ENCODE results near the gene CISD3. TPM values are rescaled to one million over a fixed set of nuclear protein-coding genes. Genes with fewer than 3 reads are reported as not detected.

Gene CISD3
- total and polyA plus RNA-seq, 11 donors: 21.2 to 80.3 (median 65.1) TPM

- ATAC-seq: no peak
- H3K36me3 ChIP-seq: peaks cover 0 to 100% (median 98%) of the 10 kb centered on the region in 9 donors
- H3K9me3 ChIP-seq: no peaks in the 10 kb centered on the region
Observed at GRCh38 chr17:38761612-38762011, 31.5 kb downstream of the CISD3 start.

GRCh38 chr17:38762231-38762630, 32.1 kb downstream of the CISD3 start:
- Histone ChIP-seq H3K27ac (no peak overlapping the region), H3K27me3 (no peaks in the 10 kb centered on the region), H3K4me1 (peaks cover 0 to 4% (median 0%) of the 10 kb centered on the region in 12 donors), H3K36me3 (peaks cover 0 to 100% (median 98%) of the 10 kb centered on the region in 9 donors), H3K4me3 (no peak overlapping the region), H3K9me3 (no peaks in the 10 kb centered on the region)
- 80 to 94% (median 83%) methylated on average over 2 to 3 of the region's 3 CpGs for WGBS, 4 donors
- no peak for ATAC-seq
- intact Hi-C loops (cut with DNase I): no loop called here
- no peak for DNase-seq
- TF ChIP-seq POLR2A (IDR thresholded peaks at IDR 0.05): no peak
- no peak for TF ChIP-seq CTCF (IDR thresholded peaks at IDR 0.05)

More at GRCh38 chr17:38761612-38762011, 31.5 kb downstream of the CISD3 start:
- no peak overlapping the region for H3K4me3 ChIP-seq
- H3K4me1 ChIP-seq: peaks cover 0 to 4% (median 0%) of the 10 kb centered on the region in 12 donors
- TF ChIP-seq CTCF (IDR thresholded peaks at IDR 0.05) (peak in 3 of 12 donors; percentile 10 to 14 (median 13)), POLR2A (IDR thresholded peaks at IDR 0.05) (no peak)
- DNase-seq: no peak
- intact Hi-C loops (cut with DNase I): no loop called here
- 80 to 90% (median 86%) methylated on average over 4 of the region's 4 CpGs for WGBS, 4 donors
- no peak overlapping the region for H3K27ac ChIP-seq
- no peaks in the 10 kb centered on the region for H3K27me3 ChIP-seq

- no peak overlapping the region for H3K27ac ChIP-seq
- H3K27me3 ChIP-seq: no peaks in the 10 kb centered on the region
- peaks cover 0 to 100% (median 98%) of the 10 kb centered on the region in 9 donors for H3K36me3 ChIP-seq
- intact Hi-C loops (cut with DNase I): no loop called here
- DNase-seq: no peak
- H3K4me1 ChIP-seq: peaks cover 0 to 11% (median 0%) of the 10 kb centered on the region in 12 donors
- H3K9me3 ChIP-seq: no peaks in the 10 kb centered on the region
- WGBS, 4 donors: 91 to 96% (median 94%) methylated on average over 5 of the region's 5 CpGs
- TF ChIP-seq CTCF (IDR thresholded peaks at IDR 0.05): no peak
- TF ChIP-seq POLR2A (IDR thresholded peaks at IDR 0.05): no peak
- no peak for ATAC-seq
- no peak overlapping the region for H3K4me3 ChIP-seq
Observed at GRCh38 chr17:38766341-38766740, 36.2 kb downstream of the CISD3 start.

- intact Hi-C loops (cut with DNase I): no loop called here
- ATAC-seq (peak in 2 of 4 donors; percentile 58 to 62), DNase-seq (peak in 2 of 5 donors; percentile 57 to 61)
- H3K27ac ChIP-seq: peak overlapping the region in 2 of 12 donors; percentile 6 to 35
- peaks cover 0 to 100% (median 98%) of the 10 kb centered on the region in 9 donors for H3K36me3 ChIP-seq
- TF ChIP-seq CTCF (IDR thresholded peaks at IDR 0.05) (no peak), POLR2A (IDR thresholded peaks at IDR 0.05) (no peak)
- WGBS, 4 donors: 39 to 46% (median 44%) methylated on average over 5 to 6 of the region's 6 CpGs
- H3K4me3 ChIP-seq: no peak overlapping the region
- no peaks in the 10 kb centered on the region for H3K9me3 ChIP-seq
- H3K27me3 ChIP-seq: no peaks in the 10 kb centered on the region
- peaks cover 0 to 11% (median 0%) of the 10 kb centered on the region in 12 donors for H3K4me1 ChIP-seq
Observed at GRCh38 chr17:38768417-38768816, 38.3 kb downstream of the CISD3 start.

All from heart left ventricle (tissue), 16 donors.